Small intestine (tissue), 7 donors: ENCODE results near the gene LLCFC1. TPM values are rescaled to one million over a fixed set of nuclear protein-coding genes. Genes with fewer than 3 reads are reported as not detected.

ENCODE experiments used
- DNase-seq, 2 donors: peaks; one replicate each; pipeline versions ENCODE4 v3.0.0 to v3.0.0-alpha.2; 2013
- FAIRE-seq: peaks from 2 replicates; lab custom pipeline; 2012; peaks lifted over from hg19 to GRCh38; lab: Jason Lieb, UNC
- H3K27ac ChIP-seq, 3 donors: one replicate each; pipeline ENCODE4 v1.5.1; 2013; ENCODE audit warnings: low read length in 2 of 3, mild to moderate bottlenecking in 2 of 3, control low read depth in 1 of 3, inconsistent platforms in 1 of 3, low read depth in 1 of 3, moderate library complexity in 1 of 3
- H3K27me3 ChIP-seq, 3 donors: one replicate each; pipeline ENCODE4 v1.6.1; 2013; ENCODE audit warnings: low read length in 3 of 3, inconsistent platforms in 1 of 3; ENCODE audit not compliant: control insufficient read depth in 3 of 3, insufficient read depth in 3 of 3
- H3K36me3 ChIP-seq, 3 donors: one replicate each; pipeline ENCODE4 v1.6.1; 2013; ENCODE audit warnings: low read length in 3 of 3, inconsistent platforms in 1 of 3, low read depth in 1 of 3, mild to moderate bottlenecking in 1 of 3, moderate library complexity in 1 of 3; ENCODE audit not compliant: control insufficient read depth in 3 of 3, insufficient read depth in 2 of 3
- H3K4me1 ChIP-seq, 3 donors: one replicate each; pipeline ENCODE4 v1.6.1; 2013; ENCODE audit warnings: low read length in 2 of 3, inconsistent platforms in 1 of 3, low read depth in 1 of 3, mild to moderate bottlenecking in 1 of 3, moderate library complexity in 1 of 3; ENCODE audit not compliant: control insufficient read depth in 3 of 3, insufficient read depth in 2 of 3
- H3K4me3 ChIP-seq, 3 donors: one replicate each; pipeline ENCODE4 v1.5.1; 2013; ENCODE audit warnings: low read length in 3 of 3, control low read depth in 1 of 3, inconsistent platforms in 1 of 3, low read depth in 1 of 3, mild to moderate bottlenecking in 1 of 3, moderate library complexity in 1 of 3
- H3K9me3 ChIP-seq, 2 donors: one replicate each; pipeline ENCODE4 v1.6.1; 2013; ENCODE audit warnings: low read depth in 1 of 2, low read length in 1 of 2; ENCODE audit not compliant: control insufficient read depth in 2 of 2, insufficient read depth in 1 of 2
- WGBS, 3 donors: extraction: QIAGEN DNeasy Blood & Tissue Kit; methylation state at CpG; one replicate each; pipeline ENCODE4 v1.1.7; 2013; 5-methylcytosine and 5-hydroxymethylcytosine counted together
- polyA plus RNA-seq, 4 donors: library from polyadenylated mRNA; stranded (reverse) in 3 of 4; unstranded in 1 of 4; fragments of 200-250 nt in 3 of 4; fragments of 120-200 nt in 1 of 4; gene quantifications; one replicate each; pipeline versions ENCODE4 v1.2.1 to v1.2.3, GENCODE V29; 2013
- donor health status: healthy with polysubstance abuse.
- donor health status: control.
- donor health status: control.
- donor health status: Bipolar disorder and iron deficiency.
- donor health status: healthy.

Gene LLCFC1
- polyA plus RNA-seq, 4 donors, result 0.19 TPM; not detected in 3

DNA sequence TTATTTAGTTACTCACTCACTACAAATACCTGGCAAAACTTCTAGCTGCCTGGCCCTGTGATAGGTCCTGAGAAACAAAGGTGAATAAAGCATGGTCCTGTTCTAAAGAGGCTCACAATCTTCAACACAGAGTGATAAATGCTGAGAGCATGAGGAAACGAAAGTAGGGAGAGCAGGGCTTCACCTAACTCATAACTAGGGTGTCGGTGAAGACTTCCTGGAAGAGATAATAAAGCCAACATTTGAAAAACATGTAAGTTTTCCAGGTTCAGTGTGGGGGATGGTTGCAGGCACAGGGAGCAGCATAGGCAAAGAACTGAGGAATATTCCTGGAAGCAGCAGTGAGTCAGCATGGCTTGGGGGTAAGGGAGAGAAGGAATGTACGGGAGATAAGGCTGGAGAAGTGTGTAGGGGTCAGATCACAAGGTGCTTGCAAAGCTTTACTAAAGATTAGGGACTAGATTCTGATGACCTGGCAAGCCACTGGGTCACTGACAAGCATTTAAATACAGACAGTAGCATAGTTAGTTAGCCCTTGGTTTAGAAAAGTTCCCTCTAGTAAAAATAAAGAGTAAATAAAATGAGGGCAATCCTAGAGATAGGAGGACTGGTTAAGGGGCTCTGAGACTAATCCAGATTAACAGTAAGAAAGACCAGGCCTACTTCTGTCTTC, 17.8 kb downstream of the LLCFC1 start:
- no peak for FAIRE-seq
- H3K27ac ChIP-seq, result peak overlapping the region in 1 of 3 donors; percentile 83

GRCh38 chr7:142957723-142958122, 18.4 kb downstream of the LLCFC1 start:
- WGBS, 3 donors, result 45 to 61% (median 46%) methylated on average over 8 of the region's 8 CpGs
- H3K9me3 ChIP-seq, result peaks cover 0 to 4% of the 10 kb centered on the region in 2 donors
- FAIRE-seq (no peak), DNase-seq (peak; percentile 21 to 27)
- H3K4me1 ChIP-seq, result peaks cover 0 to 28% (median 0%) of the 10 kb centered on the region in 3 donors
- H3K27me3 ChIP-seq, result no peaks in the 10 kb centered on the region
- peak overlapping the region in 2 of 3 donors; percentile 25 to 83 for H3K27ac ChIP-seq
- H3K4me3 ChIP-seq, result no peak overlapping the region
- H3K36me3 ChIP-seq, result peaks cover 0 to 34% (median 0%) of the 10 kb centered on the region in 3 donors

More for the DNA sequence above, 17.8 kb downstream of the LLCFC1 start:
- peaks cover 0 to 4% of the 10 kb centered on the region in 2 donors for H3K9me3 ChIP-seq
- WGBS, 3 donors, result 10 to 39% (median 25%) methylated on average over 3 of the region's 3 CpGs
- H3K36me3 ChIP-seq, result peaks cover 0 to 38% (median 0%) of the 10 kb centered on the region in 3 donors
- peak; percentile 68 to 86 for DNase-seq
- H3K4me3 ChIP-seq, result no peak overlapping the region
- peaks cover 0 to 24% (median 0%) of the 10 kb centered on the region in 3 donors for H3K4me1 ChIP-seq
- no peaks in the 10 kb centered on the region for H3K27me3 ChIP-seq

DNA sequence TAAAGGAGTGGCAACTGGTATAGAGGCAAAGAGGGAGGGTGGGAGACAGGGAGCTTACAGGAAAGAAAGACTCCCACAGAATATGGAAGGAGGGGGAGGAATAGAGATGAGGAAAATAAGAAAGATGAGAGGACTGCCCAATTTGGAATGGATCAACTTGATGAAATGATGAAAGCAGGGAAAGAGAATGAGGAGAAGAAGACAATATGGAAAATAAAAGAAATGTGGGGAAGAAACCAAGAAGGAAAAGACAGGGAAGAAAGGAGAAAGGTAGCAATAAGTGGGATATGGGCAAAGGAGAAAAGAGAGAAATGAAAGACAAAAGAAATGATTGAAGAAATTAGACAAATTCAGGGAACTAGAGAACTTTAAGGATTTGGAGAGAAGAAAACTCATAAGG, 19.9 kb downstream of the LLCFC1 start:
- Histone ChIP-seq H3K27me3 (no peaks in the 10 kb centered on the region), H3K36me3 (peaks cover 0 to 20% (median 0%) of the 10 kb centered on the region in 3 donors), H3K4me3 (no peak overlapping the region), H3K9me3 (peaks cover 0 to 2% of the 10 kb centered on the region in 2 donors), H3K4me1 (peaks cover 0 to 40% (median 0%) of the 10 kb centered on the region in 3 donors), H3K27ac (peak overlapping the region in 1 of 3 donors; percentile 83)
- DNase-seq (no peak), FAIRE-seq (no peak)

GRCh38 chr7:142960955-142961512, 21.8 kb downstream of the LLCFC1 start:
- Histone ChIP-seq H3K36me3 (peaks cover 0 to 13% (median 0%) of the 10 kb centered on the region in 3 donors), H3K4me3 (peak overlapping the region in 1 of 3 donors; percentile 68), H3K4me1 (peaks cover 0 to 37% (median 0%) of the 10 kb centered on the region in 3 donors), H3K9me3 (no peaks in the 10 kb centered on the region), H3K27me3 (no peaks in the 10 kb centered on the region), H3K27ac (peak overlapping the region in 1 of 3 donors; percentile 83)
- no peak for FAIRE-seq
- whole genome bisulfite sequencing, 3 donors, result 71 to 87% (median 85%) methylated on average over 5 of the region's 5 CpGs
- DNase-seq, result peak; percentile 23 to 46

DNA sequence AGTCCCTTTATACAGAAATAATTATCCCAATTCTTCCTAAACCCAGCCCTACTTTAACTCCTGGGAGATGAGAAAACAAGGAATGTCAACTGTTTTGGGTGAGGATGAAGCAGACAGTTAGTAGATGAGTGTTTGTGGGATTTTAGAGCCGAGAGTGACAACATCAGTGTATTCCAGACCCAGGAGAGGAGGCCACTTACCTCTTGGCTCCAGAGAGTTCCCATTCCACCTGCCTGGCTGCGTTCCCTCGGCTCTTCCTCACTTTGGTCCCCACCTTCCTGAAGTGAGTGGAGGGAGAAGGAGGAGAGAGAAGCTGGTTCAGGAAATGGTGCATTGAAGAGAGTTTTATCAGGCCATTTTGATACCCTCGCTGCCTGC, 22.3 kb downstream of the LLCFC1 start:
- Histone ChIP-seq H3K4me1 (peaks cover 0 to 31% (median 0%) of the 10 kb centered on the region in 3 donors), H3K27ac (peak overlapping the region in 1 of 3 donors; percentile 83), H3K36me3 (peaks cover 0 to 10% (median 0%) of the 10 kb centered on the region in 3 donors), H3K27me3 (no peaks in the 10 kb centered on the region), H3K9me3 (no peaks in the 10 kb centered on the region), H3K4me3 (peak overlapping the region in 1 of 3 donors; percentile 68)
- FAIRE-seq (no peak), DNase-seq (no peak)
- 82 to 91% (median 83%) methylated on average over 4 of the region's 4 CpGs for WGBS, 3 donors

DNA sequence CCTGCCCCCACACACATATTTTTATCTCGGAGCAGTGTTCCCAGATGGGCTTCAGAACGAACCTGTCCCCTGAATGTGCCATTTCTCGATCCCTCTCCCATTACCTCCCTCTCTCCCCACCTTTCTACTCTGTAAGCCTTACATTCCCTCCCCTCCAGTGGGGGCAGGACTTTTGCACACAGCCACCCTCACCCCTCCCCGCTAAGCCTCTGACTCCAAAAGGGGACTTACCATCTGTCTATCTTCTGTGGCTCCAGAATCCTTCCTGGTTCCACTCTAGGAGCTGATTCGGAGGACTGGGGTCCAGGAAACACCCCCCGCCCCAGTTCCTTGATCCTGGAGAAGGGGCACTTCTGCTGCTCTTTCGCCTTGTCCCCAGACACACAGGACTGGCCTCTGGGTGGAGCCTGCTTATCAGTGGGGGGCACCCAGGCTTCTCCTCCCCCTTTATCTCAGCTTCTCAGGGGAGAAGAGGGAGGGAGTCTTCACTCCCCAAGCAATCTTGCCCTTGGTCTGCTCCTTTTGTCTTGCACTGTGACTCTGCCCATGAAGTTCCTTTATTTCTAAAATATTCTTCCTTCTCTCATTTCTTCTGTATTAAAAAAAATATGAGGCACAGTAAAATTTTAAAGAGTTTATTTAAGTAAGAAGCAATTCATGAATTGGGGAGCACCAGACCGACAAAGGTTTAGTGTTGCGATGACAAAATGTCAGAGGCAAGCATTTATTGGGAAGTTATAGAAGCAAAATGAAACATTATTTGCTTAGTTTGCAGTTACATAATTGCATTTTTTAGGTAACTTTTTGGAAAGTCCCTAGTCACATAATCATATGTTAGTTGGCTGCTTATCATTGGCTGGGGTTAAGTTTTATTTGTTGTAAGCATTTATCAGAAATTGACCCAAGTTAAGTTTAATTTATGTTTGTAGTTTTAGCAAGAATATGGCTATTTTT, 23.0 kb downstream of the LLCFC1 start, which contains the start of gene KEL:
TSS of gene KEL (minus strand) at position 391 of the 954 bp plus-strand sequence. CDS start at position 234, 157 bp downstream.
- Histone ChIP-seq H3K27me3 (no peaks in the 10 kb centered on the region), H3K36me3 (peaks cover 0 to 10% (median 0%) of the 10 kb centered on the region in 3 donors), H3K4me3 (peak within 1 kb of the TSS in 1 of 3 donors; percentile 68), H3K9me3 (no peaks in the 10 kb centered on the region), H3K27ac (peak within 1 kb of the TSS in 1 of 3 donors; percentile 83), H3K4me1 (peaks cover 0 to 27% (median 0%) of the 10 kb centered on the region in 3 donors)
- DNase-seq (peak in 1 of 2 donors; percentile 48), FAIRE-seq (no peak)
- WGBS, 3 donors, result 77 to 92% (median 87%) methylated on average over 9 of the region's 9 CpGs

DNA sequence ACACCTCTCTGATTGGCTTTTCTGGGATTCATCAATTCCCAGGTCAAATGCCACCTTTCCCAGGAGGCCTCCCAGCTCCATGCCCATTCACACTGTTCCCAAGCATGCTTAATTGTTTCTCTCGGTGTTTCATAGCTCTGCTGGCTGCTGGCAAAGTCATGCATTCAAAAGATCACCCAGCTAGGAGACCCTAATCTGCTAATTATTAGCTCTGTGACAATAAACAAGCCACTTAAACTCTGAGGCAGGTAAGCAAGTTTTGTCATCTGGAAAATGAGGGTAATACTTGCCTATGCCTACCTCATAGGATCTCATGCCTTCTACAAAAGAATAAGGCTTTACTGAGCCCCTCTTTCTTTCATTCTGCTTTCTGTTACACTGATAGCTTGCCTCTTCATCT, 23.7 kb downstream of the LLCFC1 start:
- Histone ChIP-seq H3K4me1 (peaks cover 0 to 19% (median 0%) of the 10 kb centered on the region in 3 donors), H3K27me3 (no peaks in the 10 kb centered on the region), H3K36me3 (peaks cover 0 to 5% (median 0%) of the 10 kb centered on the region in 3 donors), H3K4me3 (no peak overlapping the region), H3K9me3 (no peaks in the 10 kb centered on the region), H3K27ac (no peak overlapping the region)
- 57 to 81% (median 65%) methylated on average over 1 of the region's 1 CpG for WGBS, 3 donors
- DNase-seq, result no peak
- FAIRE-seq, result no peak

DNA sequence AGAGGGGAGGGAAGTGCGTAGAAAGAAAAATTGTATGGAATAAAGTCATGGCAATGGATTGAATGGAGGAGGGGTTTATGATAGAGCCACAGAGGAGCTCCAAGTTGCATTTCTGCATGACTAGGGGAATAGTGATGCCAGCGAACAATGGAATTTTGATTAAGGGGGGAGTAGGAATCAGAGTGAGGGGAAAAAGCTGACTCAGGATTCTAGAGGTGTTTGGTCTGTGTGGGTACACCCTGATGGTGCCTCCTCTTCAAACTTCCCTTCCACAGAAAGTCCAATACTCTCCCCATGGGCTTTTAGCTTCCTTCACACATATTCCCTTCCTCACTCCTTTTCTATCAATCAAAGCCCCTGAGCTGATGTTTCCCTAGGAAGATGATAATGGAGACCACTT, 24.7 kb downstream of the LLCFC1 start:
- Histone ChIP-seq H3K36me3 (peaks cover 0 to 5% (median 0%) of the 10 kb centered on the region in 3 donors), H3K4me3 (no peak overlapping the region), H3K9me3 (no peaks in the 10 kb centered on the region), H3K4me1 (peaks cover 0 to 22% (median 0%) of the 10 kb centered on the region in 3 donors), H3K27ac (no peak overlapping the region), H3K27me3 (no peaks in the 10 kb centered on the region)
- DNase-seq, result no peak
- no peak for FAIRE-seq
- 86 to 94% (median 93%) methylated on average over 2 of the region's 2 CpGs for WGBS, 3 donors
